Stimulated activated CD8-positive, alpha-beta memory T cell treated with anti-CD3 and anti-CD28 coated beads, Interleukin-7, amount 100 ng/mL, for 24 hours (primary cell): ENCODE measurements around the gene HOXD4.

ENCODE experiments used
- DNase-seq: peaks from one replicate; pipeline ENCODE4 v3.0.0-alpha.2; 2020; ENCODE audit warnings: low read depth

The HOXD4 gene

GRCh38 chr2:176139661-176140512 is 11.5 kb upstream of the HOXD4 start:
- no peak for DNase-seq

DNA sequence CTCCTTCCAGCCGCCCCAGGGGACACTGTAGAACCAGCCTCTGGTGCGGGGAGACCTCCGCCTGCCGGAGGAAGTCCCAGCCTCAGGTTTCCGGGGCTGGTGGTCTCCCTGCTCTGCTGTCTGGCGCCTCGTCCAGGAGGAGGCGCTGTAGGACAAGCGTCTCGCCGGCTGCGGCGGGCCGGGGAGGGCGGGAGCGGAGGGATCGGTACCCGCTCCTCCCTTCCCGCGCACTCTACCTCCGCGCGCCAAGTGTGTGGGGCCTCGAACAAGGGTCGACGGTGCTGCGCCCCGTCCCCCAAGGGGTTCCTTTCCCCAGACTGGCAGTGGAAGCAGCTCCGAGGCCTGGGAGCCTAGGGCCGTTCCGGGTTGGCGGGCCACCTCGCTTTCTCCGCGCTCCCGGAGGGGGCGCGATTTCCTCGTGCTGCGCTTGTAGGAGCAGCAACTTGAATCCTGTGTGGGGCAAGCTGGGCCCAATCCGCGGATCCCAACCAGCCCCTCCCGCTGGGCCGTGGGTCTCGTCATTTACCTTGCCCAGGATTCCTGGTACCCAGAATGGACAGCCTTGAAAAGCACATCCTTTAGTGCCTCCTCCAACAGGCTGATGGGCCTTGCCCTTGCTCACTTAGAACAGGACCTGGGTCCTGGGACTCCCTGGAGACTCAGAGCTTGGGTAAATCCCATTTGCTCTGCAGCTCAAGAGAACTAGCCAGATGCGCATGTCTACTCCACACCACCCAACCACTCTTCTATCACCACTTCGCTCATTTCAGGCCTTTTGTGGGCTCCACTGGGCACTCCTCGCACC is 10.6 kb upstream of the HOXD4 start:
- peak; percentile 42 for DNase-seq

DNA sequence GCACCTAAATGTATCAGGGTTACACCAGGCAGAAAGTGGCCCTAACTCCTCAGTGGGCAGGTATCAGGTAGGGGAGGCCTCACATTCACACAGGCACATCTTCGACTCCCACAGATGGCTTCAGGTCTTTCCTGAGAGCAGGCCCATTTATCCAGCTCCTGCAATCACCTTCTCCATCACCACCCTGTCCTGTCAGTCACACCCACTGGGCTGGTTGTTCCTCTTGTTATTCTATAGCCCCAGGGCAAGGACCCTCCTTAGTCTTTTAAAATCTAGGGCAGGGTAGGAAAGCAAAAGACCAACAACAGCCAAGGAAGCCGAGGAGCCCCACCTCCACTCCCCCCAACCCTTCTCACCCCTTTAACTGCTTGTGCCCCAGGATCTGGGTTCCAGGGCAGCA is 9.1 kb upstream of the HOXD4 start:
- DNase-seq, result no peak

DNA sequence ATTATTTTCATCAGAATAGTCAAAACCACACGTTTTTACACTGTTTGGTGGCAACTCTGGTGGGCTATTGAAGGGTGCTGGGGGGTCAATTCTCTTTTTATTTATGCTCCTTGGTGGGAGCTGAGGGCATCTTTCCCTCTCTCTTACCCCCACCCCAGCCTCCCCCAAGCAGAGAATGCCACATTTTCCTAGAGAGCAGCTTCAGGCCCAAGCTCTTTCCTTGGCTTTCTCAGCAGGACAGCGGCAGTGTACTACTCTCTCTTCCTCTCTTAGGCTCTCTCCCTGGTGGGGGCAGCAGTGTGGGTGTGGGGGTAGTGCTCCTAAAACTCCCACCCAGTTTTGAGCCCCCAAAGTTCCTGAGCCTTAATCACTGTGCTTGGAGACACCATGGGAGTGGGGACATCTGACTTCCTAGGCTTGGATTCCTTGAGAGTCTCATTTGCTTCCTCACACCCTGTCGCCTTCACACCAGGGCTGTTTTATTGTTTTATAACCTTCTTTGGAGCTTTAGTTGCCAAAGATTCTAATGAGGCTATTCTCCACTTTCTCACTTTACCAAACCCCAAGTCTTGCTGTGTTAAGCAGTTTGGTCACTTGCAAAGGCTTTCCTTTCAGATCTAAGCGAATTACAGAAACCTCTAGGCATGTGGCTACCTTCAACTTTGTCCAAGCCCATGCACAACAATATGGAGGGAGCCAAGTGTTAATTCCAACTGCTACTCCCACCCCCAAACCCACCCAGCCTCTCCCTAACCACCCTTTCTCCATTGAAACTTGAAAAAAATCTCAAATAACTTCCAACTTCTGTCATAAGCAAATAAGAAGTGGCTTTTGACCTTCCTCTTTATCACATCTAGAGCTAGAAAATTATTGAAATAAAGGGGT is 6.0 kb upstream of the HOXD4 start:
- DNase-seq, result no peak

DNA sequence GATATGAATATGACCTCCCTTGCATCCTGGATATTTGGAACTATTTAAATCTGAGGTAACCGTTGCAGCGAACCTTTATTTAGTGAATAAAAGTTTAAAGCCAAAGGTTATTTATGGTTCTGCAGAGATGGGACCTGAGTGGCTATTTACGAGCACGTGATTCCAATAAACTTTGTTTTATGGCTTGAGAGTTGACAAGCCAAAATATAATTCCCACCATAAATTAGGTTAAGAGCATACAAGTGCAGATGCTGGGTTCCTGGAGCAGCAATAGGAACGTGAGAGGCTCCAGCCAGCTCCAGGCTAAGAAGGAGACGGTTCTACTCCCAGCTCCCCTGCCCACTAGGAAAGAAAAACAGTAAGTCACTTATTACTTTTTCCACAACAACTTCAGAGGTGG is 5.2 kb upstream of the HOXD4 start:
- DNase-seq, result no peak

DNA sequence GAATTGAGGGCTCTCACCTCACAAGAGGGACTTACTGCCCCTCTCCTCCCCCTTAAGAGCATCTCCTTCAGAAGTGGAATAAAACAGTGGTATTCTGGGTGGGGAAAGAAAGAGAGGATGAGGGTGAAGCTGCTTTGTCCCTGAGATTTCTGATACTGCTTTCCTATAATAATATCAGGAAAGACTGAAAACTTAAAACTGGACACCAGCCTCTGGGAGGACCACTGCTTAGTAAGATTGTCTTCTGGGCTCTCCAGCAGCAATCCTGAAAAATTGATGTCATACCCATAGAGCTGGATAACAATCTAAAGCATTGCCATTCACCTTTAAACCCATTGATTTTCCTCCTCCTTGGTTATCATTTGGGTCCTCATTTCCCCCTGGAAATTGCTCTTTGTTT is 4.7 kb upstream of the HOXD4 start:
- no peak for DNase-seq

- no peak for DNase-seq
Measured at GRCh38 chr2:176147210-176147799, 4.0 kb upstream of the HOXD4 start.

DNA sequence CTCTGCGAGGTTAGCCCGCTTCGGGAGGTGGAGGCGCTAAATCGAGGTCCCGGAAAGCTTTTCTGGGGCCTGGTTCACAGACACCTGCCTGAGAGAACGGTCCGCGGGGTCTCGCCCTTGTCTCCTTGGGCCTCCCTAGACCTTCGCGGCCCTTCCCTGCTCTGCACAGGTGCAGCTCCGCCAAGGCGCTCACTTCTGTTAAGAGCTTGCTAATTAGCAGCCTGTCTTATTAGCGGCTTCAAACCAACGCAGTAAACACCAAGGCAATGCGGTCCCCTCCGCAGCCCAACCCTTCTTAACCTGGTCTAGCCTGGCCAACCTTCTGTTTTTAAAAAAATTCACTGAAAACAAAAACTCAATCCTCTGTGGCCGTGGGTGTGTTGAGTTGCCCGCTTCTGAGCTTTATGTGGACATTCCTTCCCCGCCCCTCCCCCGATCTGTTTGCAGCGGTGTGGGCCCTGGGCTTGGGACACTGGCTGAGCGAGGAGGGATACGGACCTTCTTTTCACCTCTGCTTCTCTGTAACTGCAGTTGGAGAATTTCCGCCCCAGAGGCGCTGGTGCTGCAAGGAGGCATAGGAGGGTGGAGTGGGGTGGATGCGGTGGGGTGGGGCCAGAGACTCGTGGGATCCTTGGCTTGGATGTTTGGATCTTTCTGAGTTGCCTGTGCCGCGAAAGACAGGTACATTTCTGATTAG is 3.4 kb upstream of the HOXD4 start:
- no peak for DNase-seq

DNA sequence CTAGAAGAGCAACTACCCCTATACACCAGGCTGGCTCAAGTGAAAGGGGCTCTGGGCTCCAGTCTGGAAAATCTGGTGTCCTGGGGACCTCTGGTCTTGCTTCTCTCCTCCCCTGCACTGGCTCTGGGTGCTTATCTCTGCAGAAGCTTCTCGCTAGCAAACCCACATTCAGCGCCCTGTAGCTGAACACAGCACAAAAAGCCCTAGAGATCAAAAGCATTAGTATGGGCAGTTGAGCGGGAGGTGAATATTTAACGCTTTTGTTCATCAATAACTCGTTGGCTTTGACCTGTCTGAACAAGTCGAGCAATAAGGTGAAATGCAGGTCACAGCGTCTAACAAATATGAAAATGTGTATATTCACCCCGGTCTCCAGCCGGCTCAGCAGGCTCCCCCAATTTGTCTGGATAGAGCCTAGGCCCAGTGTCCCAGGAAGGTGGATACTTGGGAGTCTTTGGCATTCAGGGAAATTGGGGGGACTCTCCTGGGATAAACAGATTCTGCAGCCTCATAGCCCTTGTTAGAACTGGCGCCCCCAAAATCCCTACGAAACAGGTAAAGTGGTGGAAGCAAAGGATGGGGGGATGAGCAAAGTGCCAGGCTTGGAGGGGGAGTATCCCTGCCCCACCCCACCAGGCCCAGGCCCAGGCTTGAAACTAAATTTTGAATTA is 2.5 kb upstream of the HOXD4 start:
- DNase-seq, result no peak

- no peak for DNase-seq
Measured at GRCh38 chr2:176149481-176149938, 1.8 kb upstream of the HOXD4 start.

DNA sequence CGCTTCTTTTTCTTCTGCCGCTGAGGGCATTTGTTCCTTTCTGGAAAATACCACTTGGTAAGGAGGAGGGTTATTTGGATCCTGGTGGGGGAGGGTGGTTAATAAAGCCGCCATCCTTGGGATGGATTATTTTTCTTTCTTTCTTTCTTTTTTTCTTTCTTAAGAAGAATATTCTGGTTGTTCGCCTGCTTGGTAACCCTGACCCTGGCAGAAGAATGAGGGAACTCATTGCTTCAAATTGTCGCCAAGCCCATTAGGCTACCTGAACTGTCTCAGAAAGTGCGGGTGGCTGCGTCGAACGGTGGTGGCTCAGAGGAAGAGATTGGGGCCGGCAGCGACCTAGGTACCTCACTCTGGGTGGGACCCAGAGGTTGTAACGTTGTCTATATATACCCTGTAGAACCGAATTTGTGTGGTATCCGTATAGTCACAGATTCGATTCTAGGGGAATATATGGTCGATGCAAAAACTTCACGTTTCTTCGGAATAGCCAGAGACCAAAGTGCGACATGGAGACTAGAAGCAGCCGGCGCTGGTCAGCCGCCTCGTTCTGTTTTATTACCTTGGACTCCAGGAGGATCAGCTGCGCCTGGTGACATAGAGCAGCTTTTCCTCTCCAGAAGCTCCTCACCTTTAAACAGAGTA is 1.3 kb upstream of the HOXD4 start:
- DNase-seq, result no peak

DNA sequence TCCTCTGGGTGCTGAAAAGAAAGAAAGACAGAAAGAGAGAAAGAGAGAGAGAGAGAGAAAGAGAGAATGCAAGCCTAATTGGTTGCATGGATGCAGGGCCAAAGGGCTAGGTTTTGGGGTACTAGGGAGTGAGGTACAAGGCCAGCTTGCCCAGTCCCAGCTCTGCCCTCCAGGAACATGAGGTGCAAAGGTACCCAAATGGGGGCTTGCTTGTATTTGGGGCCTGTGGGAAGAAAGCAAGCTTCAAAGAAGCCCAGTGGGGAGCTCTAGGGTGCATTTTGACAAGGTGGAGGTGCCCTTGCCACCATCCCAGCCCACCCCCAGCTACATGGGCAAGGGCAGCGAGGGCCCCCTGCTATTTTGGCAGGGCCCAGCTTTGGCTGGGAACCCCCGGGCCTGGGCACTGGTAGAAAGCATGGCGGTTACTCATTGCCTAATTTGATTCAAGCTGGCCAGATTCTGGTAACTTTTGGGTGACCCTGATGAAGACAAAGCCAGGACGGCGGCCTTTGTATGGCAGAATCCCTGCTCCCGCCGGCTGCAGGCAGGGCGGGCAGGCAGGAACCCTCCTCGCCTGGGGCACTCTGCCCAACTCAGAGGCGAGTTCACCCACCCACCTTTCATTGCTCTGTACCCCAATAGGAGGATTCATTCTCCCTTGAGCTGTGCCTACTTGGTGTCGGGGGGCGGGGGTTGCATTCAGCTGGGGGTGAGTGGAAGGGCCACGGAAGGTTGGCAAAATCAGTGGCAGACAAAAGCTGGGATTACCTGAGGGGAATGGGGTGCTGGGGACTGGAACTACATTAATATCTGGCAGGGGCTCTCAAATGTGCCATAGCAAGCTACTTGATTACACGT is 537 bp upstream of the HOXD4 start:
- no peak for DNase-seq

- no peak for DNase-seq
Measured at GRCh38 chr2:176152350-176153181, 1.2 kb downstream of the HOXD4 start.

DNA sequence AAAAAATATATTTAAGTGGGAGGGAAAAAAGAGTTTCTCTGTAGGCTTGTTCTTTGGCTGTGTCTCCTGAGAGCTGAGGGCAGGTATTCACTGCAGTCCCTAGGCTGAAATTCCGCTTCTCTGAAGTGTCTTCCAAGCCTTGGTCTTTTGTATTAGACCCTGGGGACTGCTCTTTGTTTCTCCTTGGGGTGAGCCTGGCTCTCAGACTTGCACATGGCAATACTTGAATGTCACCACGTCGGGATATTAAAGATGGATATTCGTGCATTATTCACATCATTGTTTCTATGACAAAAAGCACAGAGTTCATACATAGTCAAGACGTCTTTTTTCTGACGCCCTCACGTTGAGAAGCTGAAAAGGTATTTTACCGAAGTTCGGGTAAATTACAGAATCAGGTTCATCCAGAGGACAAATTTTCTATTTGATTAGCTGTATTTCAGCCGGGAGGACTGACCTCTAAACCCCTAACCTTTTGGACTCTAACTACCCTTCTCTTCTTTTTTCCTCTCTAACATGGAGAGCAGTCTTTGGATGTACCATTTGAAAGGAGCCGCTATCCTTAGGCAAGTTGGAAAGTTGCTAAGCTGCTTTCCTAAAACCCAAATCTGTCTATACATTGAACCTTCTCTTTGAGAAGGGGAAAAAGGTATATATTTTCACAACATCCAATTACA is 3.4 kb downstream of the HOXD4 start:
- no peak for DNase-seq

DNA sequence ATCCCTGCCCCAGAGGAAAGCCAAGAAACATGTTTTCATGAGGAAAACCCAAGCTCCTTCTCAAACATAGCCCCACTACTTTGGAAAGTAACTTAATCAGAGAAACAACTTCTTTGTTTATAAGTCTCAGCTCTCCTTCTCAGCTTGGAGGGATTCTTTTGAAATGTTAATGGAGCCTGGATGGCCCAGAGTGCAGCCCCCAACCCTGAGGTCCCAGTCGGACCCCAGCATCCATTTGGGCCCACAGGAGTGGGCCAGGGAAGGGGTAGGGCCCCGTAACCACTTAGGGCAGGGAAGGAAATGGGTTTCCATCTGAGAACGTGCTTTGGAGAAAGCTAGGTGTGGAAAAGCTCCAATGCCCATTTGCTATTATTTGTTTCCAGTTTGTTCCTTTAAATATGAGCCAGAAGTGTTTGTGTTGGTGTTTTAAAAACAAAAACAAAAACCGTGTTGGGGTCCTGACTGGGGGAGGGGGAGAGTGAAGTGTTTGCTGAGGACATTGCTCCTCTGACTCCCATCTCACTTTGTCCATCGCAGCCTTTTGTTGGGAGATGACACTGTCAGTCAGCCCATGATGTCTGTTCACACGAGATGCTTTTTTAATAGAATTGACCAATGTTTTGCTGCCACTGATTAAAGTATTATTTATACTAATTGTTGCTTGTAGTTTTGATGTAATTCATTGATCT is 4.2 kb downstream of the HOXD4 start:
- DNase-seq, result no peak

DNA sequence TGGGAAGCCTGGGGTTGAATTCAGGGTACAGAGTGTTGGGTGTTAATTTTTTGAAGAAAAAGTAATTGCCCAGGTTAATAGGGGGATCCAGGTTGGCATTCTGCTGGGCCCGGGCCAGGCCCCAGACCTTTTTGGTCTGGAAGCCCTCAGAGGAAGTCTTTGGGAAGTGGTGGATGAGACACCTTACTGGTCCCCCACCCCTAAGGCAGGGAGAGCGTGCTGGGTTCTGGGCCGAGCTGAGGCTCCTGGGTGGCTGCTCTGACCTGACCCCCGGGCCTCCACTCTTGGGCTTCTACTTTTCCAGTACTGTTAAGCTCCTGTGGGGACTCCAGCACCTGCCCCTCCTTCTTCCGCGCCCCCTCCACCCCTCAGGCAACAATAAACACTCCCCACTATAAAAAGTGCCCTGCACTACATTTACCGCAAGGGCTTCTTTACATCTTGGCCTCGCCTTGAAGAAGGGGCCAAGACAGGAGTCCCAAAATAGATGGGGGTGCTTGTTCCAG is 5.0 kb downstream of the HOXD4 start:
- no peak for DNase-seq
